Activated naive CD4-positive, alpha-beta T cell treated with Interleukin-2 at 50 U/mL for 16 hours (primary cell): ENCODE data around the gene CST2.
"Not testable (repeated sequence)": the region's sequence is repeated elsewhere in the genome, so short reads cannot be mapped to it uniquely, and the experiment has no call there.

Experiments used
- DNase-seq: peaks from one replicate; pipeline ENCODE4 v3.0.0-alpha.2; 2020

Gene CST2

GRCh38 chr20:23826541-23827021 is at the start of gene CST2:
Gene CST2, minus strand, starts transcription at chr20:23826729. Its CDS starts 69 bp downstream, at chr20:23826660.
- no peak for DNase-seq

- no peak for DNase-seq
Measured at GRCh38 chr20:23875606-23876237, 49.2 kb upstream of the CST2 start.

GRCh38 chr20:23874747-23875146 is 48.2 kb upstream of the CST2 start:
- no peak for DNase-seq

- no peak for DNase-seq
Measured at GRCh38 chr20:23873370-23874015, 47.0 kb upstream of the CST2 start.

GRCh38 chr20:23872065-23872464 is 45.5 kb upstream of the CST2 start:
- DNase-seq: no peak

GRCh38 chr20:23870461-23870860 is 43.9 kb upstream of the CST2 start:
- no peak for DNase-seq

- no peak for DNase-seq
Measured at GRCh38 chr20:23869520-23869919, 43.0 kb upstream of the CST2 start.

- DNase-seq: no peak
Measured at GRCh38 chr20:23868321-23868720, 41.8 kb upstream of the CST2 start.

- no peak for DNase-seq
Measured at GRCh38 chr20:23867152-23867776, 40.7 kb upstream of the CST2 start.

GRCh38 chr20:23860771-23861170 is 34.2 kb upstream of the CST2 start:
- not testable (repeated sequence) for DNase-seq

GRCh38 chr20:23857962-23858595 is 31.6 kb upstream of the CST2 start:
- no peak for DNase-seq

GRCh38 chr20:23856736-23857135 is 30.2 kb upstream of the CST2 start:
- DNase-seq: no peak

- no peak for DNase-seq
Measured at GRCh38 chr20:23856226-23856625, 29.7 kb upstream of the CST2 start.

GRCh38 chr20:23841693-23842092 is 15.2 kb upstream of the CST2 start:
- no peak for DNase-seq

GRCh38 chr20:23835716-23836115 is 9.2 kb upstream of the CST2 start:
- no peak for DNase-seq

GRCh38 chr20:23832775-23833513 is 6.4 kb upstream of the CST2 start:
- DNase-seq: no peak

- not testable (repeated sequence) for DNase-seq
Measured at GRCh38 chr20:23831961-23832360, 5.4 kb upstream of the CST2 start.

- DNase-seq: no peak
Measured at GRCh38 chr20:23823621-23824324, 2.8 kb downstream of the CST2 start.

GRCh38 chr20:23823111-23823510 is 3.4 kb downstream of the CST2 start:
- no peak for DNase-seq

- DNase-seq: no peak
Measured at GRCh38 chr20:23820493-23820892, 6.0 kb downstream of the CST2 start.

- not testable (repeated sequence) for DNase-seq
Measured at GRCh38 chr20:23811559-23811958, 15.0 kb downstream of the CST2 start.

- DNase-seq: not testable (repeated sequence)
Measured at GRCh38 chr20:23810349-23810748, 16.2 kb downstream of the CST2 start.
